Measurements from ENCODE around the gene NOP9.
A peak's percentile ranks its signal among the peaks of the same experiment; 100 is the strongest.

Gene NOP9

GRCh38 chr14:24299255-24300191, at the start of gene NOP9, which contains the start of gene DHRS1:
Gene NOP9, plus strand, starts transcription at chr14:24299850. Its CDS starts 105 bp downstream, at chr14:24299955.
Gene DHRS1, minus strand, starts transcription at chr14:24299780. Its CDS starts 674 bp downstream, at chr14:24299106.
- no peak for TF ChIP-seq CTCF (conservative IDR thresholded peaks at IDR 0.05; ENCODE audit: low read depth)
- POLR2A ChIA-PET (ENCODE audit: low non-redundant PET): interaction anchor here (0.6 to 3.3 kb wide), 3 partner anchors 36 to 202 kb away, joined by 3 to 17 read pairs (median 5); partner anchors contain the start of gene TINF2
- peak; percentile 95 for DNase-seq (ENCODE audit: low spot score)
- H3K27ac ChIP-seq: peak within 1 kb of the TSS; percentile 94
- CTCF ChIA-PET: interaction anchor here (0.5 to 4.7 kb wide), 8 partner anchors 9 to 1377 kb away, joined by 3 to 51 read pairs (median 6); partner anchors contain the start of genes CIDEB and TINF2

- DNase-seq (ENCODE audit: low spot score): no peak
- POLR2A ChIA-PET (ENCODE audit: low non-redundant PET): no interaction called here
Measured at GRCh38 chr14:24250354-24250753, 49.3 kb upstream of the NOP9 start.

GRCh38 chr14:24251880-24252288, 47.8 kb upstream of the NOP9 start:
- POLR2A ChIA-PET (ENCODE audit: low non-redundant PET): no interaction called here
- CTCF ChIA-PET: interaction anchor here (1.0 to 1.9 kb wide), 3 partner anchors 9 to 56 kb away, joined by 3 to 8 read pairs (median 7); partner anchors contain the start of gene CIDEB
- DNase-seq (ENCODE audit: low spot score): no peak
- TF ChIP-seq CTCF (conservative IDR thresholded peaks at IDR 0.05; ENCODE audit: low read depth): no peak
- peak overlapping the region; percentile 50 for H3K27ac ChIP-seq

More at GRCh38 chr14:24250354-24250753, 49.3 kb upstream of the NOP9 start:
- peak overlapping the region; percentile 53 for H3K27ac ChIP-seq
- CTCF ChIA-PET: interaction anchor here (1.9 kb wide), 1 partner anchor 47 kb away, joined by 8 read pairs; no protein-coding TSS in a partner anchor
- TF ChIP-seq CTCF (conservative IDR thresholded peaks at IDR 0.05; ENCODE audit: low read depth): no peak

- ChIA-PET CTCF (interaction anchor here (1.0 to 1.9 kb wide), 2 partner anchors 45 to 56 kb away, joined by 7 to 8 read pairs; partner anchors contain the start of gene CIDEB), POLR2A (ENCODE audit: low non-redundant PET) (no interaction called here)
- no peak for DNase-seq (ENCODE audit: low spot score)
- TF ChIP-seq CTCF (conservative IDR thresholded peaks at IDR 0.05; ENCODE audit: low read depth): no peak
- peak overlapping the region; percentile 50 for H3K27ac ChIP-seq
Measured at GRCh38 chr14:24252289-24253124, 47.1 kb upstream of the NOP9 start.

GRCh38 chr14:24253936-24254335, 45.7 kb upstream of the NOP9 start:
- no peak for TF ChIP-seq CTCF (conservative IDR thresholded peaks at IDR 0.05; ENCODE audit: low read depth)
- no peak for DNase-seq (ENCODE audit: low spot score)
- POLR2A ChIA-PET (ENCODE audit: low non-redundant PET): no interaction called here
- CTCF ChIA-PET: no interaction called here
- peak overlapping the region; percentile 57 for H3K27ac ChIP-seq

Measured in RWPE1 (cell line).